Cardiac atrium fibroblast (primary cell): Measurements from ENCODE around the gene ANKRD60. TPM values are rescaled to one million over a fixed set of nuclear protein-coding genes. Genes with fewer than 3 reads are reported as not detected.

Experiments used
- total RNA-seq: library from RNA; depleted of rRNA; stranded (reverse); fragments of >200 nt; gene quantifications from 2 replicates; pipeline ENCODE4 v1.2.3, GENCODE V29; 2015

ANKRD60 gene
- total RNA-seq, result not detected in 2 replicates

GRCh38 chr20:58228484-58229197, at the start of gene ANKRD60:
Gene ANKRD60 (minus strand): TSS chr20:58228653. CDS start chr20:58228653, 0 bp downstream.

Other genes with a start within 250 kb of the ANKRD60 start
- gene RAB22A, start 81.1 kb upstream of the ANKRD60 start, total RNA-seq, result 11.4 and 13.1 TPM in 2 replicates
- 10.3 and 14.6 TPM in 2 replicates for gene VAPB, start 160.6 kb upstream of the ANKRD60 start, total RNA-seq